ENCODE measurements around the gene FLNA.
"Not testable (repeated sequence)": the region's sequence is repeated elsewhere in the genome, so short reads cannot be mapped to it uniquely, and the experiment has no call there.

Gene FLNA, protein sequence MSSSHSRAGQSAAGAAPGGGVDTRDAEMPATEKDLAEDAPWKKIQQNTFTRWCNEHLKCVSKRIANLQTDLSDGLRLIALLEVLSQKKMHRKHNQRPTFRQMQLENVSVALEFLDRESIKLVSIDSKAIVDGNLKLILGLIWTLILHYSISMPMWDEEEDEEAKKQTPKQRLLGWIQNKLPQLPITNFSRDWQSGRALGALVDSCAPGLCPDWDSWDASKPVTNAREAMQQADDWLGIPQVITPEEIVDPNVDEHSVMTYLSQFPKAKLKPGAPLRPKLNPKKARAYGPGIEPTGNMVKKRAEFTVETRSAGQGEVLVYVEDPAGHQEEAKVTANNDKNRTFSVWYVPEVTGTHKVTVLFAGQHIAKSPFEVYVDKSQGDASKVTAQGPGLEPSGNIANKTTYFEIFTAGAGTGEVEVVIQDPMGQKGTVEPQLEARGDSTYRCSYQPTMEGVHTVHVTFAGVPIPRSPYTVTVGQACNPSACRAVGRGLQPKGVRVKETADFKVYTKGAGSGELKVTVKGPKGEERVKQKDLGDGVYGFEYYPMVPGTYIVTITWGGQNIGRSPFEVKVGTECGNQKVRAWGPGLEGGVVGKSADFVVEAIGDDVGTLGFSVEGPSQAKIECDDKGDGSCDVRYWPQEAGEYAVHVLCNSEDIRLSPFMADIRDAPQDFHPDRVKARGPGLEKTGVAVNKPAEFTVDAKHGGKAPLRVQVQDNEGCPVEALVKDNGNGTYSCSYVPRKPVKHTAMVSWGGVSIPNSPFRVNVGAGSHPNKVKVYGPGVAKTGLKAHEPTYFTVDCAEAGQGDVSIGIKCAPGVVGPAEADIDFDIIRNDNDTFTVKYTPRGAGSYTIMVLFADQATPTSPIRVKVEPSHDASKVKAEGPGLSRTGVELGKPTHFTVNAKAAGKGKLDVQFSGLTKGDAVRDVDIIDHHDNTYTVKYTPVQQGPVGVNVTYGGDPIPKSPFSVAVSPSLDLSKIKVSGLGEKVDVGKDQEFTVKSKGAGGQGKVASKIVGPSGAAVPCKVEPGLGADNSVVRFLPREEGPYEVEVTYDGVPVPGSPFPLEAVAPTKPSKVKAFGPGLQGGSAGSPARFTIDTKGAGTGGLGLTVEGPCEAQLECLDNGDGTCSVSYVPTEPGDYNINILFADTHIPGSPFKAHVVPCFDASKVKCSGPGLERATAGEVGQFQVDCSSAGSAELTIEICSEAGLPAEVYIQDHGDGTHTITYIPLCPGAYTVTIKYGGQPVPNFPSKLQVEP (N-terminal part only)

DNA sequence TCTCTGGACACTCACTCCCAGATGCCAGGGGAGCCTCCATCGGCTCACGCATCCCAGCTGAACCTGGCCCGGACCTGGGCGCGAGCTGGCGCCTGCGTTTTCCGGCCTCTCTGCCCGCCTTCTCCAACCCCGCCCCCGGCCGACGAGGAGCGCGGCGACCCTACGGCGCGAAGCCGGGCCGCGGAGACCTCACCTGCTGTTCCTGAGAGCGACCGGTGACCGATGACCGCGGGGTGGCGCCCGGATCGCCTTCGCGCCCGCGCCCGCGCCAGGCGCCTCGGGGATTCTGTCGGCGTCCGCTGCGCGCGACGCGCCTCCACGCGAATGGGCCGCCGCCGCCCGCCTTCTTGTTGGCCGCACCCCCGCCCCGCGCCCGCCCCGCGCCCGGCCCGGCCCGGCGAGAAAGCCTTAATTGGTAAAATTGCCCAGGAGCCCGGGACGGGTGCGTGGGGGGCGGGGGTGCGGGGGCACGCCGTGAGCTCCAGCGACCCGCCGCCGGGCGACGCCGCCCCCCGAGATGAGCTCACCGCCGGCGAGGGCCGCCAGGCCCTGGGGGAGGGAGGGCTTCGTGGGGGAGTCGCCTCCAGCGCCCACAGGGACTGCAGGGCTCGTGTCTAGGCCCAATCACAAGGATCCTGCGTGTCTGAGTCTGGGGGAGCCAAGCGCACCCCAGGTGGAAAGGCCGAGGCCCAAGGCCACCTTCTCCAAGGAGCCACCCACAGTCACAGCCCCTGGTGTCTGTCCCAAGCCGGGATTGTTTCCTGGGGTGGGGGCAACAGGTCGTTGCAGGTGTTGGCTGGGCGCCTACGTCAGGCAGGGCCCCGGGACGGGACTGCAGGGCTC is at the start of gene FLNA:
FLNA (minus strand) TSS at position 322 of the 843 bp plus-strand sequence. CDS start 3,389 bp downstream, outside the sequence.
- no peak for DNase-seq

DNA sequence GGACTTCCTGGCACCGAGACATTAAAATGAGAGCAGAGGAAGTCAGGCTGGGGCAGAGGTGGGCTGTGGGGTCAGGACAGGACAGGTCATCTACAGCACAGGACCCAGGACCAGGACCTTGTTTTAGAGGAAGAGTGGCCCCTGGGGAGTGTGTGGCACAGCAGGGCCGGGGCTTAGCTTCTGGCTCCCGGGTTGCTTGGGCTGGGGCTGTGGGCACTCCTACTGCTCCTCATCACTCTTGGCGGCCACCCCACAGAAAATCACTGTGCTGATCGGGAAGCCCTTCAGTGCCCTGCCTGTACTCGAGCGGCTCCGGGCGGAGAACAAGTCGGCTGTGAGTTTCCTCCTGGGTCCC is 45.9 kb upstream of the FLNA start:
- no peak for DNase-seq

DNA sequence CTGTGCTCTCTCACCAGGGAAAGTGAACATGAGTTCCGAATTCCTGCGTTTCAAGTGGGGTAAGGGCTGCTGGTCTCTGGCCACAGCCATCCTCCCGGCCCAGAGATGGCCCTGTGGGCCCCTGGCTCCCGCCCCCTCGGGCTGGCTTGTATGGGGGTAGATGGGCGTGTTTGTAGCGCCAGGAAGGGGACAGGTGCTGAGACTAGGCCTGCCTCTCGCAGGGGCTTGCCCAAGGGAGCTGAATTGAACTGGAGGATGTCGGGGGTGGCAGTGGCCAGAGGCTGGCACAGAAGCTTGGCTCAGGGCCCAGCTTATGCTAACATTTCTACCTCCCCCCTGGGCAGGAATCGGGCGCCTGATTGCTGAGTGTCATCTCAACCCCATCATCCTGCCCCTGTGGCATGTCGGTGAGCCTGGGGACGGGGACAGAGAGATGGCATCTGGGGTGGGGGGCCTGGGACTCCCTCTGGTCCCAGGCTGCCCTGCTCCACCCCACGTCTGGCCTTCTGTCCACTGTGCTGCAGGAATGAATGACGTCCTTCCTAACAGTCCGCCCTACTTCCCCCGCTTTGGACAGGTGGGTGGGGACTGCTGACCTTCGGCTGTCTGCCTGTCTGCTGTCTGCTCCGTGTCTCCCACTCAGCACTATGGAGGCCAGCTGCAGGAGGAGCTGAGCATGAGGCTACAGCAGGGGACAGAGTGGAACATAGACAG is 45.4 kb upstream of the FLNA start:
- DNase-seq, result no peak

DNA sequence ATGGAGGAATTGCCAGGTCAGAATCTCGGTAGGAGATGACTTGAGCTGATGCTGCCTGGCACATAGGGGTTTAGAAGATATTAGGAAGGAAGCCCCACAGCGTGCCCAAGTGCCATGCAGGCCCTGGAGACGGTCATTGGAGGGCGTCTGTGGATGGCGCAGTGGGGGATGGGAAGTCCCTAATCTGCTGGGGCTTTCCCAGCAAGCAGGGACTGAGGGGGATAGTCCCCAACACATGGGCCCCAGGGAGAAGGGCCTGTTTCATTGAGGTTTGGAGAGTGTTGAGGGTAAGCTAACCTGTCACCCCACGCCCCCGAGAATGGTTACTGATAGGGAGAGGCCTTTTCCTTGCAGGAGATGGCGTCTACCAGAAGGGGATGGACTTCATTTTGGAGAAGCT is 44.8 kb upstream of the FLNA start:
- no peak for DNase-seq

DNA sequence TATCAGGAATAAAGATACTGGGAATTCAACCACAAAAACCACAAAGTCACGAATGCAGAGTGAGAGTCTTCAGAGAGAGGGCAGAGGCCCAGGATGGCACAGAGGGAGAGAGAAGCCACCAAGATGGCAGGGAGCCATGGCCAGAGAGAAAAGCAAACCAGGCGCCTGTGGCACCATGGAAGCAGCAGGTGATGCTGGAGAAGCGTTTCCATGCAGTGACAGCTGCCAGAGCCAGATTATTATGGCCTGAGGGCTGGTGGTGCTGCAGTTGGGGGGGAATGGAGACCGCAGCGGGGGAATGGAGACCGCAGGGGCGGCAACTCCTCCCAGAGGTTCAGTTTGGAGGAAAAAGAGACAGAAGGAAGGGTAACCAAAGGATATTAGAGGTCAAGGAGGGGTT is 42.7 kb upstream of the FLNA start:
- DNase-seq, result no peak

DNA sequence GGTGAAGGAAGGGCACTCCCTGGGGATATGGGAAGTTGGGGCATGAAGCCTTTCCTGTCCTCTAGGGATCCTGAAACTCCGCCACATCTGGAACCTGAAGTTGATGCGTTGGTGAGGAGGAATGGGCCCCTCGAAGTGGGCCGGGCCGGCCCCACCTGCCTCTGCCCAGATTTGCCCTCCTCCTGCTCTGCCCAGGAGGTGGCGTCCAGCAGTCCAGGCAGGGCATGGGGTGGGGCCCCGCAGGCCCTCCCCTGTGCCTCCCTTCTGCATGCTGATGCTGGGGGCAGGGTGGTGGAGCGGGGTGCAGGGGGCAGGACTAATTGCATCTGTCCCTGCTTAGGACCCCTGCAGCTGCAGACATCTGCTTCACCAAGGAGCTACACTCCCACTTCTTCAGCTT is 38.7 kb upstream of the FLNA start:
- DNase-seq, result no peak

DNA sequence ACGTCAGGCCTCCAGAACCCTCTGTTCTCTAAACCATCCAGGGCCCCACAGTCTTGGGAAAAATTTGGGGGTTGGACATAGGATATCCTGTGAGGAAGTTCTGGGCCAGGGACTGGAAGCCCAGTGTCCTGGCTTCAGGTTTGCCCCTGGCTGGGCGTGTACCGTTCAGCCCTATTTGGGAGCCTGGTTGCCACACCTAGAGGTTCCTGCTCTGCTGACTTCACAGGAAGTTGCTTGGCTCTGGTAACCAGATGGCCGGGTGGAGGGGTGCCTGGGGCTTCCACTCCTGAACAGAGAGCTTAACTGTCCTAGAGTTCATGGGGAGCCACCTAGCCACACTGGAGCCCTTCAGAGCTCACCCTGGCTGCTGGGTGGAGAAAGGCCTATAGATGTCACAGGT is 38.0 kb upstream of the FLNA start:
- DNase-seq, result no peak

DNA sequence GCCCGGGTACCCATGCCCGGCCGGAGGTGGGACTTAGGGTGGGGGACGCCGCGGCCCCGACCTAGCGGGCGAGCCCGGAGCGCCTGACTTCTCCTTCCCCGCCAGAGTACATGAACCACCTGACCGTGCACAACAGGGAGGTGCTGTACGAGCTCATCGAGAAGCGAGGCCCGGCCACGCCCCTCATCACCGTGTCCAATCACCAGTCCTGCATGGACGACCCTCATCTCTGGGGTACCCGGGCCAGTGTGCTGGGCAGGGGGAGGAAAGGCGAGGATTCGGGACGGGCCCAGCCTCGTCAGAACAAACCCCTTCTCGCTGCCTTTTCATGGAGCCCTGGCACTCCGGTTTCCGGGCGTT is 37.5 kb upstream of the FLNA start:
- DNase-seq, result no peak

DNA sequence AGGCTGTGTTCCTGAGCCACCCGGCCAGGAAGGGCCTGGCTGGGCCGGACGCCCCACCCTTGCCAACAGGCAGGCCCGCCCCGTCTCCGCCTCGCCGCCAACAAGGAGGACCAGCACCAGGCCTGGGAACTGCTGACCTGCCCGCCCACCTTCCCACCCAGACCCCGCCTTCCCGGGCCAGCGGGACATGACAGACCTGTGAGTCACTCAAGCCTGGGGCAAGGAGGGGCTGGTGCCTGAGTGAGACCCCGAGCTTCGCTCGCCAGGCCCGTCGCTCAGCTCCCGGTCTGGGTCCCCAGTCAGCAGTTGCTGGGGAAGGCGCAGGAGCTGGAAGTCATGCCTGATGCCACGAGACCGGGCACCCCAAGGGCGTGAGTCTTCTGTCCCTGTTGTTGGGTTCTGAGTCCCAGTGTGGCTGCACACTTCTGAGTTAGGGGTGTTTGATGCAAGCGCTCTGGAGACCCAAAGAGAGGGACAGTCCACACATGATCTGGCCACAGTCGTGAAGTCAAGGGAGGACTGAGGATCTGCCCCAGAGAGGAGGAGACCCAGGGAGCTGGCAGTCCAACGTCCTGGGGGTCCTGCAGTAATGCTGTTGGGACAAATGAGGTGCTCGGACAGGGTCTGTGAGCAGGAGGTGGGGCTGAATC is 34.9 kb upstream of the FLNA start, which contains the start of gene DNASE1L1:
DNASE1L1 (minus strand) TSS at position 33 of the 650 bp plus-strand sequence. CDS start 3,686 bp downstream, outside the sequence.
- no peak for DNase-seq

DNA sequence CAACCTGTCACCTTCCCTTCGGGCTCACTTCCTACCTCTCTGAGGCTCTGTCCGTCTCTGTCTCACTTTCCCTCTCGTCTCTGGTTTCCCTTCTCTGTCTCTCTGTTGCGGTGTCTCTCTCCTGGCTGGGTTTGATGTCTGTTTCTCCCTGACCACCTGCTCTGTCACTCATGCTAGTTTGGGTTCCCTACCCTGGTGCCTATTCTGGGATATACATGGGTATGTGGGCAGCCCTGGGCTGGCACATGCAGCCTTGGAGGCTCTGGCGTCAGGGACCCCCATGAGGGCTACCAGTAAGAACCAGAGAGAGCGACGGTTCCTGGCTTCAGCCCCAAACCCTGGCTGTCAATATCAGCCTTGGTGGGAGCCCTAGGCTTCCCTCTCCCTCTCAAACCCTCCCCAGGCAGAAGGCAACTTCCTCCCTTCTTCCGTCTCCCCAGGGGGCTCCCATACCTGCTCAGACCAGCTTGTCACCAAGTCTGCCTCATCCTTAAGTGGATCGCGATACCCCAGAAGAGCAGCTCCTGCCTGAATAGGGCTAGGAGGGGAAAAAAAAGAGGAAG is 34.3 kb upstream of the FLNA start:
- DNase-seq, result no peak

DNA sequence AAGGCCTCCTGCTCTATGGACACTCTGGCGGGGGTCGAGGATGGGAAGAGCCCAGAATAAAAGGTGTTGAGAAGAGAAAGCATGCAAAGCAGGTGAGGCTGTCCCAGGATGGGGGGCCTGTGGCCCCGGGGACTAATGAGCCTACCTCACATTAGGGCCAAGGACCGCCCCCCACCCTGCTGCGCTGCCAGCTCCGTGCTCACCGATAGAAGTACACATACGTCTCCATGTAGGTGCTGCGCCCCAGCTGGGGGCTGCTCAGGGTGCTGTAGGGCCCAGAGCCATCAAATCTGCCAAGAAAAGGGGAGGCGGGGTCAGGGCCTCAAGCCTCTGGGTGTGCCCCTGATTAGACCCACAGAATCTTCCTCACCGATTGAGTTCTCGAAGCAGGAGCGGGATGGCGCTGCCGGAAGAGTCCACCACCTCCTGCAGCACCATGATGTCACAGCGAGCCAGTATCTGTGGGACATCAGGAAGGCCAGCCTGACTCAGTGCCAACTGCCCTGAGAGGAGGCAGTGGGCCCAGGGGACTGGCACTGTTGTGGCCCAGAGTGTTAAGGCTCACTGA is 30.3 kb upstream of the FLNA start:
- DNase-seq, result no peak

DNA sequence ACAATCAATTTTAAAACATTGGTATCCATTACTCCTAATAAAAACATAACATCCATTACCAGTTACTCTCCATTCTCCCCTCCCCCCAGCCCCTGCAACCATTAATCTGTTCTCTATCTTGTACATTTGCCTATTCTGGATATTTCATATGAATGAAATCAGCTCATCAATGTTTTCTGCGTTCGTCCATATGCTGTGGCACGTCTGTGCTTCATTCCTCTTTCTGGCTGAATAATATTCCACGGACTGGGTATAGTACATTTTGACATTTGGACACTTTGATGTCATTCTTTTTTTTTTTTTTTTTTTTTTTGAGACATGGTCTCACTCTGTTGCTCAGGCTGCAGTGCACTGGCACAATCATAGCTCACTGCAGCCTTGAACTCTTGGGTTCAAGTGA is 29.4 kb upstream of the FLNA start:
- DNase-seq, result no peak

DNA sequence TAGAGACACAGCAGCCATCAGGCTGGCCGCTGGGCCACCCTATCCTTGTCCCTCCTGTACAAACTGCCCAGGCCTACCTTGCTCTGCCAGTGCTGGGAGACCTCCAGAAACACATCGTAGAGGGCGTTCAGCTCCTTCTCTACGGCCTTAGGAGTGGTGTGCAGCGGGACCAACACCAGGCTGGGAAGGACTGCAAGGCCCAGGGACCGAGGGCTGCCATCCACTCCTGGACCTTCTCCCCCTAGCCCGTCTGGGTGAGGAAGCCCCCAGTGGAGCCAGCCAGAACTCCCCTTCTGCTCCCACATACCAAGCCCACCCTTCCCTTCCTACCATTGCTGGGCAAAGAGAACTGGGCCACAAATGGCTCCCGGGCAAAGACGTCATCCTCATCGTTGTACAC is 28.8 kb upstream of the FLNA start:
- DNase-seq, result no peak

DNA sequence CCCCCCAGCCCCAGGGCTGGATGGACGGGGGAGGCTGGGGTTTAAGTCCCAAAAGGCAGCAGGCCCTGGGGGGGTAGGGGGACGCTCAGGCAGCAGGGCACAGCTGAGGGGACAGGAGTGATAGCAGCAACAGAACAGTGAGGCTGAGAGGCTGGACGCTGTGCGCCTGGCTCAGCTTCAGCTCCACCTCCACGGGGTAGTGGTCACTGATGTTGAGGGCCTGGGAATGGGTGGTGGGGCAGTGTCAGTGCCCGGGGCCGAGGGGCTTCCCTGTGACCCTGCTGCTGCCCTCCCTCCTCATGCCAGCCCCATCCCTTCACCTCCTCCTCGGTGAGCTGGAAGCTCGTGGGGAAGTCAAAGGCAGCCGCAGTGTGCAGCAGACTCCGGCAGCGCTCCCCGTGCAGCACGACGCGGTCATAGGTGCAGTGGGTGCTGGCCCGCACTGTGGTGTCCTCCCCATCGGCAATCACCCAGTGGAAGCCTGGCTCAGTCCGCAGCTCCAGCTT is 28.2 kb upstream of the FLNA start:
- no peak for DNase-seq

DNA sequence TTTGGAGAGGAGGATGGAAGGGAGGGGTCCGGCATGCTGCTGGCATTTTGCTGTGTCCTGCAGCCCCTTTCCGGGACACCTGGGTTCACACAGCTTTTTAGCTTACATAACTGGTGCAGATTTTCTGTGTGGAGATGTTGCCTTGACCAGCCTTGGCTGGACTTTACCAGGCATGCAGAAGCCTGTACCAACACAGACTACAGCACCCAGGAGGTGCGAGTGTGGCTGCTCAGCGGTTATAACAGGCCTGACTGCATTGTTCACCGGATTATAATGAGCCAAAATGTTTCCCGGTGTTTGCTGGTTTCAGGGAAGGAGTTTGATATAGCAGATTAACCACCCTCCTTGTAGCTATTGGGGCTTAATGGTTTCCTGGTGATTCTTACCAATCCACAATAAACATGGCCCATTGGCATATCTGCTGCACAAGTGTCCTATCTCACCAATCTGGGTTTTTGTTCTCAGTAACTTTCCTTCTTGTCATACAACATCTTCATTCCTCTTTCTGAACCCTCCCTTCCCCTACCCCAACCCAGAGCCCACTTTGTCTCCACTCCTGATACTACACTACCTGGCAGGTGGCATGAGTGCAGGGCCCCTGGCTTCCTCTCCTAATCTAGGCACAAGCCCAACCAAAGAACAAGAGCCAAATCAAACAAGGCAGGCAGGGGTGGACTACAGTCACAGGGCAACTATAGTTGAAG is 27.6 kb upstream of the FLNA start:
- DNase-seq, result no peak

DNA sequence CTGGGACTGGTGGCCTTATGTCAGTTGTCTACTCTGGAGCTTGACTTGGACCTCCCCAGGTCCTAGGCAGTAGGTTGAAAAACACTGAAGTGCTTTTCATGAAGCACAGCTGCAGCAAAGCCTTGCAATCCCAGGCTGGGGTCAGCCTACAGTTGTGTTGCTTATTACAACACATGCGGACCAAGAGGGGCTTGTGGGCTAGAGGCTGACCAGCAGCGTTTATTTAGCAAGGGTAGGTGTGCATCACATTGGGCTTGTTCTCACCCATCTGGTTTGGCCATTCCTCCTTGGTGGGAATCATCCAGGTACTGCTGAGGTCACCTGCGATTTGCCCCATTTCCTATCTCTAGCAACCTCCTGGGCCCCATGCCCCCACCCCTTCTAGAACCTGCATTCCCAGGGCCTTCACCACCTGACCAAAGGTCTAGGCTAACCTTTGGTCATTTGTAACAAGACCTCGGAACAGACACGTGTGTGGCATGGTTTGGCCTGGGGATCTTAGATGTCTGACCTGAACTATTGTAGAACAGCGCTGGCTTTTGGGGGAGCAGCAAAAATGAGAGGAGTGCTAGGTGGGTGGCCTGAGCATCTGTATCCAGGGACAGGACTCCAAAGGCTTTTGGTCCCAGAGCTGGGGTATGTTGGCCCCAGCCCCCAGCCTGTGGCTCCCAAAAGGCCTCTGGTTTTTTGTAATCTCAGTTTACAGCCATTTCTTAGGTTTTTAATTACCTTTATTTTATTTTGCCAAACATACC is 26.8 kb upstream of the FLNA start:
- DNase-seq, result no peak

DNA sequence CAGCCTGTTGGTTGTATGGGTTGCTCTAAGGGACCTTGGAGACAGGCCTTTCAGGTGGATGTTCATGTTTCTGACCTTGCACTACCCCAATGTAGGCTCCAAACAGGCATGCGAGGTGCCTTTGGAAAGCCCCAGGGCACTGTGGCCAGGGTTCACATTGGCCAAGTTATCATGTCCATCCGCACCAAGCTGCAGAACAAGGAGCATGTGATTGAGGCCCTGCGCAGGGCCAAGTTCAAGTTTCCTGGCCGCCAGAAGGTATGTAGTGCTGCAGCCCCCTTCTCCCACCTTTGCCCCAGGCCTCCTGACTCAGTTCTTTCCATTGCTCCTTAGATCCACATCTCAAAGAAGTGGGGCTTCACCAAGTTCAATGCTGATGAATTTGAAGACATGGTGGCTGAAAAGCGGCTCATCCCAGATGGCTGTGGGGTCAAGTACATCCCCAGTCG is 26.0 kb upstream of the FLNA start:
- DNase-seq, result not testable (repeated sequence)

DNA sequence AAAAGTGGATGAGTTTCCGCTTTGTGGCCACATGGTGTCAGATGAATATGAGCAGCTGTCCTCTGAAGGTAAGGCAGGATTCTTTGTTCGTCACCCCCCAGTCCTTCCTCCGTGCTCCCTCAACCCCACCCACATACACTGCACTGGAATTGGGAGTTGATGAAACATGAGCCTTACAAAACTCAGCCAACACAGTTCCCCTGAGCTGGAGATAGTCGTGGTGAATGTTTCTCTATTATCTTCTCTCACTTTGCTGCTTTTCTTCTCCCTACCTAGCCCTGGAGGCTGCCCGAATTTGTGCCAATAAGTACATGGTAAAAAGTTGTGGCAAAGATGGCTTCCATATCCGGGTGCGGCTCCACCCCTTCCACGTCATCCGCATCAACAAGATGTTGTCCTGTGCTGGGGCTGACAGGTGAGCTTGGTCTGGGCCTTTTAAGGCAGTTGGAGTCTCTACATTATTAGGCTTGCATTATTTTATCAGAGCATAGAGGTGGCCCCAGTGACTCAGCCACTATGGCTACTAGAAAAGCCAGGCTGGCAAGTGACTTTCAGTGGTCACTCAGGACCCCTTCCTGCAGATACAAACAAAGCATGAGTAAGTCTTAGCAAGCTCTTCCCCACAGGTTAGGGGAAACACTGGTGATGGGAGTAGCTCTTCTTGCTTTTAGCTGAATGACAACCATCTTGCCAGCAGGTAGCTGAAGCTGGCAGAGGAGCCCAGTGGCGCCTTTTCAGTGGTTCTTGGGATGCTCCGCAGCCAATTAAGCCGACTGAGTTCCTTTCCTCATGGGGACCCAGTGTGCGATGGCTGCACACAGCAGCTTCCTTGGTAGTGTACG is 25.3 kb upstream of the FLNA start:
- no peak for DNase-seq
